Measurements from ENCODE around the gene SPRR4.

- TF ChIP-seq POLR2A (IDR thresholded peaks at IDR 0.05) (no peak), CTCF (IDR thresholded peaks at IDR 0.05) (no peak)
These were observed 28.3 kb upstream of the SPRR4 start for GRCh38 chr1:152942161-152942560.
